Adipose tissue (tissue), 3 donors: Measurements from ENCODE around the gene GALNTL6. TPM values are rescaled to one million over a fixed set of nuclear protein-coding genes. Genes with fewer than 3 reads are reported as not detected.

Experiments
- H3K27ac ChIP-seq: one replicate; pipeline ENCODE4 v1.5.1; 2013; ENCODE audit warnings: low read depth, low read length
- WGBS, 3 donors: extraction: QIAGEN DNeasy Blood & Tissue Kit; methylation state at CpG; one replicate each; pipeline ENCODE4 v1.1.7; 2013; 5-methylcytosine and 5-hydroxymethylcytosine counted together
- polyA plus RNA-seq, 3 donors: library from polyadenylated mRNA; stranded (reverse); fragments of 200-250 nt; gene quantifications; one replicate each; pipeline ENCODE4 v1.2.3, GENCODE V29; 2013
- donor health status: healthy with polysubstance abuse.
- donor health status: Bipolar disorder and iron deficiency.
- donor health status: healthy.

GALNTL6 gene
- polyA plus RNA-seq, 3 donors, result 0.01 to 0.56 (median 0.10) TPM

GRCh38 chr4:172553216-172553615, 740.0 kb downstream of the GALNTL6 start:
- H3K27ac ChIP-seq, result no peak overlapping the region
- 69 to 75% (median 71%) methylated on average over 1 of the region's 1 CpG for WGBS, 3 donors

- H3K27ac ChIP-seq, result no peak overlapping the region
- 93 to 96% (median 93%) methylated on average over 4 of the region's 4 CpGs for WGBS, 3 donors
These were observed 741.4 kb downstream of the GALNTL6 start for GRCh38 chr4:172554588-172554987.

- 72 to 87% (median 80%) methylated on average over 2 of the region's 2 CpGs for WGBS, 3 donors
These were observed 742.5 kb downstream of the GALNTL6 start for GRCh38 chr4:172555725-172556124.

GRCh38 chr4:172573899-172574298, 760.7 kb downstream of the GALNTL6 start:
- no peak overlapping the region for H3K27ac ChIP-seq
- 23 to 63% (median 29%) methylated on average over 2 of the region's 2 CpGs for WGBS, 3 donors

More at GRCh38 chr4:172555725-172556124, 742.5 kb downstream of the GALNTL6 start:
- H3K27ac ChIP-seq, result no peak overlapping the region

- WGBS, 3 donors, result 58 to 69% (median 66%) methylated on average over 3 of the region's 3 CpGs
These were observed 765.5 kb downstream of the GALNTL6 start for GRCh38 chr4:172578712-172579111.

GRCh38 chr4:172584816-172585215, 771.6 kb downstream of the GALNTL6 start:
- H3K27ac ChIP-seq, result no peak overlapping the region
- 56 to 65% (median 56%) methylated on average over 2 of the region's 2 CpGs for WGBS, 3 donors

More at GRCh38 chr4:172578712-172579111, 765.5 kb downstream of the GALNTL6 start:
- no peak overlapping the region for H3K27ac ChIP-seq

GRCh38 chr4:172596206-172596605, 783.0 kb downstream of the GALNTL6 start:
- WGBS, 3 donors, result 39 to 56% (median 56%) methylated on average over 4 of the region's 4 CpGs
- H3K27ac ChIP-seq, result no peak overlapping the region

- 76 to 85% (median 79%) methylated on average over 4 of the region's 4 CpGs for WGBS, 3 donors
- no peak overlapping the region for H3K27ac ChIP-seq
These were observed 786.4 kb downstream of the GALNTL6 start for GRCh38 chr4:172599554-172599953.

GRCh38 chr4:172601195-172601594, 788.0 kb downstream of the GALNTL6 start:
- no peak overlapping the region for H3K27ac ChIP-seq
- WGBS, 3 donors, result 45 to 62% (median 49%) methylated on average over 2 of the region's 2 CpGs

GRCh38 chr4:172619218-172619617, 806.0 kb downstream of the GALNTL6 start:
- no peak overlapping the region for H3K27ac ChIP-seq
- WGBS, 3 donors, result 82 to 91% (median 90%) methylated on average over 5 of the region's 5 CpGs

GRCh38 chr4:172619798-172620197, 806.6 kb downstream of the GALNTL6 start:
- no peak overlapping the region for H3K27ac ChIP-seq
- 43 to 75% (median 65%) methylated on average over 2 of the region's 2 CpGs for WGBS, 3 donors

- no peak overlapping the region for H3K27ac ChIP-seq
- 50 to 69% (median 60%) methylated on average over 3 of the region's 3 CpGs for WGBS, 3 donors
These were observed 815.1 kb downstream of the GALNTL6 start for GRCh38 chr4:172628263-172628662.

- H3K27ac ChIP-seq, result no peak overlapping the region
- 74 to 78% (median 76%) methylated on average over 3 of the region's 3 CpGs for whole genome bisulfite sequencing, 3 donors
These were observed 817.1 kb downstream of the GALNTL6 start for GRCh38 chr4:172630280-172630679.

GRCh38 chr4:172631832-172632231, 818.6 kb downstream of the GALNTL6 start:
- H3K27ac ChIP-seq, result no peak overlapping the region

GRCh38 chr4:172648471-172648870, 835.3 kb downstream of the GALNTL6 start:
- WGBS, 3 donors, result 60 to 87% (median 83%) methylated on average over 2 of the region's 2 CpGs
- no peak overlapping the region for H3K27ac ChIP-seq

GRCh38 chr4:172649143-172649542, 835.9 kb downstream of the GALNTL6 start:
- no peak overlapping the region for H3K27ac ChIP-seq
- WGBS, 3 donors, result 68 to 76% (median 74%) methylated on average over 2 of the region's 2 CpGs

GRCh38 chr4:172650758-172651530, 837.7 kb downstream of the GALNTL6 start:
- no peak overlapping the region for H3K27ac ChIP-seq
- WGBS, 3 donors, result 78 to 83% (median 80%) methylated on average over 1 of the region's 1 CpG

GRCh38 chr4:172651961-172652360, 838.8 kb downstream of the GALNTL6 start:
- 82 to 89% (median 85%) methylated on average over 2 of the region's 2 CpGs for WGBS, 3 donors
- H3K27ac ChIP-seq, result no peak overlapping the region

- WGBS, 3 donors, result 74 to 85% (median 79%) methylated on average over 1 of the region's 1 CpG
- H3K27ac ChIP-seq, result no peak overlapping the region
These were observed 839.2 kb downstream of the GALNTL6 start for GRCh38 chr4:172652369-172652768.

GRCh38 chr4:172653676-172654075, 840.5 kb downstream of the GALNTL6 start:
- no peak overlapping the region for H3K27ac ChIP-seq
